Measurements from ENCODE around the gene ZNF329.

ZNF329 gene

DNA sequence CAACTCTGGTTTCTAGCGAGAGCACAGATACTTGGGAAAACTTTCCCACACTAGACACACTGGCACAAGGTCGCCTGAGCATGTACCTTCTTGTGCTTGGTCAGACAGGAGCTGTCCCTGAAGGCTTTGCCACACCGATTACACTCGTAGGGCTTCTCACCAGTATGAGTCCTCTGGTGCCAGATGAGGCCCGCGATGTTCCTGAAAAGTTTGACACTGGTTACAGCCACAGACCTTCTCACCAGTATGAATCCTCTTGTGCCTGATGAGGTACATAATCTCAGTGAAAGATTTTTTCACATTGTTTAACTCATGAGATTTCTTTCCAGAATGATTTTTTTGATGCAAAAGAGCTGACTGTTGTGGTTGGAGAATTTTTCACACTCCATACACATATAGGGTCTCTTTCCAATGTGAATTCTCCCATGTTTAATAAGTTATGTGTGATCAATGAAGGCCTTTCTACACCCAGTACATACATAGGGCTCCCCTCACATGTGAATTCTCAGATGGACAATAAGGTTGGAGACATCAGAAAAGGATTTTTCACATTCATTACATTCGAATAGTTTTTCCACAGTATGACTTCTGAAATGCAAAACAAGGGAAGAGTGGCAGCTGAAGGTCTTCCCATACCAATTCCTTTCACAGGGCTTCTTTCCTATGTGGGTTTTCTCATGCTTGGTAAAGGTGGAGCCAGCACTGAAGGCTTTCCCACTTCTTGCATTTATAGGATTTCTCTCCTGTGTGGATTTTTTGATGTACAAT lies 42.6 kb downstream of the ZNF329 start:
- TF ChIP-seq YY1 (IDR thresholded peaks at IDR 0.05; ENCODE audit: low read depth) (no peak), TAF1 (IDR thresholded peaks at IDR 0.05; ENCODE audit: low read depth) (no peak), FOXM1 (IDR thresholded peaks at IDR 0.05; ENCODE audit: borderline replicate concordance, low read depth) (no peak), RAD21 (IDR thresholded peaks at IDR 0.05; ENCODE audit: low read depth) (no peak), TCF12 (IDR thresholded peaks at IDR 0.05; ENCODE audit: low read depth) (no peak), NFIC (IDR thresholded peaks at IDR 0.05) (no peak), CREB1 (IDR thresholded peaks at IDR 0.05; ENCODE audit: low read depth) (no peak), ZBTB7A (IDR thresholded peaks at IDR 0.05; ENCODE audit: low read depth) (no peak)
- TF ChIP-seq, protein P1, sequence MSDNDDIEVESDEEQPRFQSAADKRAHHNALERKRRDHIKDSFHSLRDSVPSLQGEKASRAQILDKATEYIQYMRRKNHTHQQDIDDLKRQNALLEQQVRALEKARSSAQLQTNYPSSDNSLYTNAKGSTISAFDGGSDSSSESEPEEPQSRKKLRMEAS (IDR thresholded peaks at IDR 0.05), result no peak
- TF ChIP-seq, protein P2, sequence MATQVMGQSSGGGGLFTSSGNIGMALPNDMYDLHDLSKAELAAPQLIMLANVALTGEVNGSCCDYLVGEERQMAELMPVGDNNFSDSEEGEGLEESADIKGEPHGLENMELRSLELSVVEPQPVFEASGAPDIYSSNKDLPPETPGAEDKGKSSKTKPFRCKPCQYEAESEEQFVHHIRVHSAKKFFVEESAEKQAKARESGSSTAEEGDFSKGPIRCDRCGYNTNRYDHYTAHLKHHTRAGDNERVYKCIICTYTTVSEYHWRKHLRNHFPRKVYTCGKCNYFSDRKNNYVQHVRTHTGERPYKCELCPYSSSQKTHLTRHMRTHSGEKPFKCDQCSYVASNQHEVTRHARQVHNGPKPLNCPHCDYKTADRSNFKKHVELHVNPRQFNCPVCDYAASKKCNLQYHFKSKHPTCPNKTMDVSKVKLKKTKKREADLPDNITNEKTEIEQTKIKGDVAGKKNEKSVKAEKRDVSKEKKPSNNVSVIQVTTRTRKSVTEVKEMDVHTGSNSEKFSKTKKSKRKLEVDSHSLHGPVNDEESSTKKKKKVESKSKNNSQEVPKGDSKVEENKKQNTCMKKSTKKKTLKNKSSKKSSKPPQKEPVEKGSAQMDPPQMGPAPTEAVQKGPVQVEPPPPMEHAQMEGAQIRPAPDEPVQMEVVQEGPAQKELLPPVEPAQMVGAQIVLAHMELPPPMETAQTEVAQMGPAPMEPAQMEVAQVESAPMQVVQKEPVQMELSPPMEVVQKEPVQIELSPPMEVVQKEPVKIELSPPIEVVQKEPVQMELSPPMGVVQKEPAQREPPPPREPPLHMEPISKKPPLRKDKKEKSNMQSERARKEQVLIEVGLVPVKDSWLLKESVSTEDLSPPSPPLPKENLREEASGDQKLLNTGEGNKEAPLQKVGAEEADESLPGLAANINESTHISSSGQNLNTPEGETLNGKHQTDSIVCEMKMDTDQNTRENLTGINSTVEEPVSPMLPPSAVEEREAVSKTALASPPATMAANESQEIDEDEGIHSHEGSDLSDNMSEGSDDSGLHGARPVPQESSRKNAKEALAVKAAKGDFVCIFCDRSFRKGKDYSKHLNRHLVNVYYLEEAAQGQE (IDR thresholded peaks at IDR 0.05; ENCODE audit: low read depth), result no peak

DNA sequence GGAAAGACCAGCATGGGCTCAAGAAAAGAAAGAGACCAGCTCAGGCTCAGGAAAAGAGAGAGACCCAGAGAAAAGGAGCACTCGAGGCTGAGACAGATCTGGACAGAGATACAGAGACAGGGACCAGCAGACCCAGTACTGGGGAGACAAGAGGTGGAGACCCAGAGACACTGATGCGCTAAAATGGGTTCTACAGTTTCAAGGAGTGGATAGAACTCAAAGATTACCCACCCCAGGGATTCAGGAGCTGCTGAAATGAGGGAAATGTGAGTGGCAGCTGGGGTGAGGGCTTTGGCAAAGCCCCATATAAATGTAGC lies 51.9 kb downstream of the ZNF329 start:
- no peak for TF ChIP-seq TEAD4 (IDR thresholded peaks at IDR 0.05)
- no peak for TF ChIP-seq CREB1 (IDR thresholded peaks at IDR 0.05; ENCODE audit: low read depth)
- TF ChIP-seq YY1 (IDR thresholded peaks at IDR 0.05; ENCODE audit: low read depth), result no peak
- TF ChIP-seq, protein P3, sequence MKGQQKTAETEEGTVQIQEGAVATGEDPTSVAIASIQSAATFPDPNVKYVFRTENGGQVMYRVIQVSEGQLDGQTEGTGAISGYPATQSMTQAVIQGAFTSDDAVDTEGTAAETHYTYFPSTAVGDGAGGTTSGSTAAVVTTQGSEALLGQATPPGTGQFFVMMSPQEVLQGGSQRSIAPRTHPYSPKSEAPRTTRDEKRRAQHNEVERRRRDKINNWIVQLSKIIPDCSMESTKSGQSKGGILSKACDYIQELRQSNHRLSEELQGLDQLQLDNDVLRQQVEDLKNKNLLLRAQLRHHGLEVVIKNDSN (IDR thresholded peaks at IDR 0.05), result no peak
- no peak for TF ChIP-seq FOXM1 (IDR thresholded peaks at IDR 0.05; ENCODE audit: borderline replicate concordance, low read depth)
- no peak for TF ChIP-seq TCF12 (IDR thresholded peaks at IDR 0.05; ENCODE audit: low read depth)
- TF ChIP-seq NFIC (IDR thresholded peaks at IDR 0.05), result no peak
- TF ChIP-seq EGR1 (IDR thresholded peaks at IDR 0.05), result no peak

DNA sequence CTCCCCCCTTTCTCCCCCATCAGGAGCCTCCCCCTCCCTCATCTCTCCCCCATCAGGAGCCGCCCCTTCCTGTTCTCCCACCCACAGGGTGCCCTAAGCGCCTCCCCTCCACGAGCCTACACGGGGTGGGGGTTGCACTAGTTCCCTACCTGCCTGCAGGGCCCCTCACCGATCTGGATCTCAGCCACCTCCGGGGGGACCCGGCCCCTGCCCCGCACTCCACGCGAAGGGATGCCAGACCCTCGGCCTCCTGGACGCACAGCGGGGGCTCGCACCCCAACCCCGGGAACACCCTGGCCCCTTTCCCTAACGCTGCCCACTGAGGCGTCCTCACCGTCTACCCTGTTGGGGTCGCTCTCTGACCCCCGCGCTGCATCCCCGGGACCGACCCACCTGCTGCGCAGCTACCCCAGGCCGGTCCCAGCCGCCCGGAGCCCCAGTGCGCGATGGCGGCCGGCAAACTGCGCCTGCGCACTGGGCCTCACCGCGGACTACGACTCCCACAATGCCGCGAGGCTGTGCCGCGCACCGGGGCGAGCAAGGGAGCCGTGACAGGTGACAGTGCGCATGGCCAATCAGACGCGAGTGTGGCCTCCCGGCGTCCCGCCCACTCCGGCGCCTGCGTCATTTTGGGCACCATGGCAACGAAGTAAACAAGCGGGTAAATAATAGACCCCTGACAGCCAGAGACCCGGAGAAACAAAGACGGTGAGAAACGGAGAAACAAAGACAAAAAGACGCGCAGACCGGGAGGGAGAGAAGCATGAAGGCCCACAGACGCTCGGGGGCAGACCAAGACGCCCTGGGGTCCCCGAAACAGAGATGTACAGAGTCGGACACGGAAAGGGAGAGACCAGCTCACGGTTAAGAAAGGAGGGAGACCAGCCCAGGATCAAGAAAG lies 52.6 kb downstream of the ZNF329 start, which contains the start of gene ZSCAN18:
TSS of gene ZSCAN18 (minus strand) at position 451 of the 901 bp plus-strand sequence. CDS start 7,964 bp downstream, outside the sequence.
- TF ChIP-seq RAD21 (IDR thresholded peaks at IDR 0.05; ENCODE audit: low read depth) (no peak), CEBPB (IDR thresholded peaks at IDR 0.05) (no peak), CREB1 (IDR thresholded peaks at IDR 0.05; ENCODE audit: low read depth) (peak; percentile 71), TEAD4 (IDR thresholded peaks at IDR 0.05) (no peak), FOXM1 (IDR thresholded peaks at IDR 0.05; ENCODE audit: borderline replicate concordance, low read depth) (no peak), TCF12 (IDR thresholded peaks at IDR 0.05; ENCODE audit: low read depth) (0 out of 2 replicates have a peak, but pooled peaks have one; percentile 26), YY1 (IDR thresholded peaks at IDR 0.05; ENCODE audit: low read depth) (peak; percentile 88), EGR1 (IDR thresholded peaks at IDR 0.05) (peak; percentile 69), TAF1 (IDR thresholded peaks at IDR 0.05; ENCODE audit: low read depth) (0 out of 2 replicates have a peak, but pooled peaks have one; percentile 38), ZBTB7A (IDR thresholded peaks at IDR 0.05; ENCODE audit: low read depth) (peak; percentile 50; the same call in 1 of the 2 replicates), NFIC (IDR thresholded peaks at IDR 0.05) (no peak), EP300 (IDR thresholded peaks at IDR 0.05; ENCODE audit: borderline replicate concordance) (no peak)
- TF ChIP-seq, protein P2 (IDR thresholded peaks at IDR 0.05; ENCODE audit: low read depth), result no peak
- TF ChIP-seq, protein P1 (IDR thresholded peaks at IDR 0.05), result peak; percentile 30; the same call in 1 of the 2 replicates
- TF ChIP-seq, protein P3 (IDR thresholded peaks at IDR 0.05), result peak; percentile 87

DNA sequence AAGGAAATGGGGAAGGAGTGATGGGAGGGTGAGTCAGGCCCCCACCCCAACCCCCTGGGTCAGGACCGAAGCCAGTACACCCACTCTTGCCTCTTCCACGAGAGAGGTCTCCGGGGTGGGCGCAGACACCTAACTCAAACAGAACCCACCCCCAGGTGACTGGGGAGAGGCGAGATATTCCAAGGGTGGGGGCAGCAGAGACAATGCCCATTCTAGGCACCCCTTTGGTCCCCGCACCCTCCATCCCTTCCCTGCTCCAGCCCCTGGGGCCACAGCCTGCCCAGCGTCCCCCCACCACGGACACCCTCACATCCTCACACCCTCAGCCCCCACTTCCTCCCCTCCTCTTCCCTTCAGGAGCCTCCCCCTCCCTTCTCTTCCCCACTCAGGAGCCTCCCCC lies 53.2 kb downstream of the ZNF329 start:
- TF ChIP-seq EGR1 (IDR thresholded peaks at IDR 0.05), result no peak
- TF ChIP-seq, protein P2 (IDR thresholded peaks at IDR 0.05; ENCODE audit: low read depth), result no peak
- TF ChIP-seq CREB1 (IDR thresholded peaks at IDR 0.05; ENCODE audit: low read depth), result no peak
- no peak for TF ChIP-seq ZBTB7A (IDR thresholded peaks at IDR 0.05; ENCODE audit: low read depth)
- TF ChIP-seq TCF12 (IDR thresholded peaks at IDR 0.05; ENCODE audit: low read depth), result no peak
- TF ChIP-seq TEAD4 (IDR thresholded peaks at IDR 0.05), result no peak
- no peak for TF ChIP-seq FOXM1 (IDR thresholded peaks at IDR 0.05; ENCODE audit: borderline replicate concordance, low read depth)
- no peak for TF ChIP-seq CEBPB (IDR thresholded peaks at IDR 0.05)
- no peak for TF ChIP-seq NFIC (IDR thresholded peaks at IDR 0.05)
- TF ChIP-seq, protein P1 (IDR thresholded peaks at IDR 0.05), result no peak
- no peak for TF ChIP-seq TAF1 (IDR thresholded peaks at IDR 0.05; ENCODE audit: low read depth)
- TF ChIP-seq, protein P3 (IDR thresholded peaks at IDR 0.05), result no peak
- no peak for TF ChIP-seq EP300 (IDR thresholded peaks at IDR 0.05; ENCODE audit: borderline replicate concordance)
- no peak for TF ChIP-seq YY1 (IDR thresholded peaks at IDR 0.05; ENCODE audit: low read depth)
- no peak for TF ChIP-seq RAD21 (IDR thresholded peaks at IDR 0.05; ENCODE audit: low read depth)

Data from Ishikawa (cell line).